Right forelimb (tissue), 1 donor: ENCODE data around the gene RGS5.
"Not testable (repeated sequence)": the region's sequence is repeated elsewhere in the genome, so short reads cannot be mapped to it uniquely, and the experiment has no call there.

Experiments used
- DNase-seq: peaks from one replicate; pipeline ENCODE4 v3.0.0-alpha.2; 2018

RGS5 gene, protein sequence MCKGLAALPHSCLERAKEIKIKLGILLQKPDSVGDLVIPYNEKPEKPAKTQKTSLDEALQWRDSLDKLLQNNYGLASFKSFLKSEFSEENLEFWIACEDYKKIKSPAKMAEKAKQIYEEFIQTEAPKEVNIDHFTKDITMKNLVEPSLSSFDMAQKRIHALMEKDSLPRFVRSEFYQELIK

DNA sequence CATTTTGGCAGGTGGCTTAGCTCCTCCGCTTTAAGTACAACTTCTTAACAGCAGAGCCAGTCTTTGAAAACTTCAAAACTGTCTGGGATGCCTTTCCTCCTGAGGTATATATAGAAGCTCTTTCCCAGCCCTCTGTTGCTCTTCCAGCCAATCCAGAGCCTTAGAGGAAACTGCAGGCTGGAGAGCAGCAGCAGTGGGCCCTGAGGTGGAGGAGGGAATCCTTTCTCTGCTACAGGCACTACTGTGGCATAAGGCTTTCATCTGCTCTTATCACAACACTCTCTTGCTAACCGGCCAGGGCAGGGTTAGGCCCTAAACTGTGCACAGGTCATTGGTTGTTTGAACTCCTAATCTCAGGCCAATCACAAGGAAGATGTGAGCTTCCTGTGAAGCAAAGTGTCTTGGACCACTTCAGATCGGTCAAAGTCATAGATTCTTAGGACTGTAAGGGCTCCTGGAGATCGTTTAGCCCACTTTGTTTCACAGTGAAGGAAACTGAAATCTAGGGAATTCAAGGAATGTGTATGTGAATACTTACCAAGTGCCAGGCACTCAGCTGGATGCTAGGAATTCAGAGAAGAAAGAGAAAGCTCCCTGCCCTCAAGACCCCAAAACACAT is at the start of gene RGS5:
Gene RGS5, minus strand, starts transcription at position 84 of the 619 bp plus-strand sequence. Its CDS starts 81 bp downstream, at position 3.
- no peak for DNase-seq

DNA sequence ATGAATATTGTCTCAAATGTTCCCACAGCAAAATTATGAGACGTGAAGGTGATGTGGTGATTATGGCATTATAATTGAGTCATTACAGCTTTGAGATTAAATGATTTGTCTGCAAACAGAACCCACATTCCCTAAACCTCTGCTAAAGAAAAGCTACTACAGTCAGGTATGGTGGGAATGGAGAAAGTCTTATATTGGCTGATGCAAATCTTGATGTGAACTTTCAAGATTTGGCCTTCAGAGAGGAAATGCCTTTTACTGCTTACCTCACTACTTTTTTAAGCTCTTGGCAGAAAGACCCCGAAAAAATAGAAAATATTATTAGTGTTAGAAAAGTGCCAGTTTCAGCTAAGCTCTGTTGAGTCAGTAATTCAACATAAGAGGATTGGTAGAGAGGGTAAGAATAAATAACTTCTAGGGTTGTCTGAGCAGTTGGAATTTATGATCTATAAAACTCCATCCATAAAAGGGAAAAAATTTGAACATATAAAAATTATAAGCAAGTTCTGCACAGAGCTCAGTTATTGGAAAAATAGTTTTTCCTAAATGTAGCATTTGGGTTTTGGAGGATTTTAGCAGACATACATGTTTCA is 47.8 kb upstream of the RGS5 start:
- DNase-seq, result no peak

DNA sequence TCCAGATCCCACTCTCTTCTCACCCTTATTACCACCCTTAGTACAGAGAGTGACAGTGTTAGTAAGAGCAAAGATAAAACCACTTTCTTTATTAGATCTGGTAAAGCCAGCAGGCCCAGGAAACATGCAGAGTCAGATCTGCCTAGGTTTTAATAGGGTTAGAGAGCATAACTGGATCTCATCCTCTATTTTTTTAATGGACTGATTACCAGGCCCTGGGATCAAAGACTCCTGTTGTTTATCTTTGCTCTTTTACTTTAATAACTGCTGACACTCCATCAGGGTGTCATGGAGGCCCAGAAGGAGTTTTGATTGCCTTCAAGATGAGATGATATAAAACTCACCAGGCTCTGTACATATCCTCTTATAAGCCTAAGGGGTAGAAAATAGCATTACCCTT is 45.3 kb upstream of the RGS5 start:
- no peak for DNase-seq

DNA sequence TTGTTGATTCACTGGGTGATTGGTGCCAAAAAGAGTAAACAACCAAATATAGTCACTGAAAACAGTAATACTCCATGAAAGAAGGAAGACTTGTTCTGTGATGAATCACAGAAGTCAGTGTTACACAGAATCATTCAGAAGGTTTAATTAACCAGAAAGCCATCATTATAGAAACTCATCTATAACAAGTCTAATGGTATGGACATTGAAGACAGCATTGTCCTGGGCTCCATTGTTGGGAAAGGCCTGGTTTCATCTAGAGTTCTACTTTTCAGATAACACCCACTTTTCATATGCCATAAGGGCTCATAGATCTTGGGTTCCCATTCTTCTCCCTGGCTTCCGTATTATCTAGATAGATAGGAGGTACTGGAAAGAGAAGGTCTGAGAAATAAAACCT is 41.9 kb upstream of the RGS5 start:
- DNase-seq, result not testable (repeated sequence)

DNA sequence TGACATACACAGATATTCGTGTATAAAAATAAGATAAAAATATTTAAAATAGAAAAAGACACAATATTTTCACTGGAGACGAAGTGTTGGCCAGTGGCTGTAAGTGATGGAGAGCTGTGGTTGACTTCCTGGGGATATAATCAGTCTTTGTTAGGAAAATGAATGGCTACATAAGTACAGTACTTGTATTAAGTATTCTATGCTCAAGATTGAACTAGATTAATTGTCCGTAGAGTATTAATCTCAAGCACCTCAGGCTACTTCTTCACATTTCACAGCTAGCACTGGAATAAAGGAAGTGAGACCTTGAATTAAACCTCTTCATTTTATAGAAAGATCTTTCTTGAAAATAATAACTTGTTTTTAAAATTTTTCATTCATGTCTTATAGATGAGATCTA is 39.0 kb upstream of the RGS5 start:
- no peak for DNase-seq

DNA sequence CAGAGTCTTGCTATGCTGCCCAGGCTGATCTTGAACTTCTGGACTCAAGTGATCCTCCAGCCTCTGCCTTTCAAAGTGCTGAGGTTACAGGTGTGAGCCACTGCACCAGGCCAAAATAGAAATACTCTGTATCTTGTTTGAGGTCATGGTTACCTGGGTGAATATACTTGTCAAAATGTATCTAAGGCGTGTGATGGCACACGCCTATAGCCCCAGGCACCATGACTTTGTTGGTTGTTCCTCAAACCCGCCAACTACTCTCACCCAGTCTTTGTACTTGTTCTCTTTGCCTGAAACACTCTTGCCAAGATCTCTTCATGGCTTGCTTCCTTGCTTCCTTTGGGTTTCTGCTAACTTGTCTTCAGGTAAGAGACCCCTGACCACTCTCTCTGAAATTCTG is 38.0 kb upstream of the RGS5 start:
- no peak for DNase-seq

DNA sequence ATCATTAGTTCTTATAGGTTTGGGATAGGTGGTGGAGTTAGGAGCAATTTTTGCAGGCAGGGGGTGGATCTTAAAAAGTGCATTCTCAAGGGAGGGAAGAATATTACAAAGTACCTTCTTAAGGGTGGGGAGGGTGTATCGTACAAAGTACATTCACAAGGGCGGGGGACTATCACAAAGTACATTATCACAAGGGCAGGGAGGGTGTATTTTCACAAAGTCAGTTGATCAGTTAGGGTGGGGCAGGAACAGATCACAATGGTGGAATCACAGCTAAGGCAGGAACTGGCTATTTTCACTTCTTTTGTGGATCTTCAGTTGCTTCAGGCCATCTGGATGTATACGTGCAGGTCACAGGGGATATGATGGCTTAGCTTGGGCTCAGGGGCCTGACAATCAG is 30.9 kb upstream of the RGS5 start:
- DNase-seq, result not testable (repeated sequence)

DNA sequence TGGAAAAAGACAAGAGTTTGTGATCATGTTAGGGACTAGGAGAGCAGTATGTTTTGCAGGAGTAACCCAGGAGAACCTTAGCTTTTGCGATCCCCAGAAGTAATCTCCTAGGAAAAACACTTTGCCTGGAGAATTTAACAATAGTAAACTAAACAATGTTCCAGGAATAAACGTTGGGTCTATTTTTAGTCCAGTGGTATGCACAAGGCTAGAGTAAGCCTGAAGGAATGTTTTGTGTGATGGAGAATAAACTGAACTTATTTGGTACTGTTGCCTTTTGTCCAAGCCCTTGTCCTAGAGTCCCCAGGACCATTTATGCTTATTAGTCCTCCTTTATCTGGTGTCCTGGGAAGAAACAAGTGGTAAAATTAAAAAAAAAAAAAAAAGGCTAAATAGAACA is 28.7 kb upstream of the RGS5 start:
- DNase-seq, result no peak

DNA sequence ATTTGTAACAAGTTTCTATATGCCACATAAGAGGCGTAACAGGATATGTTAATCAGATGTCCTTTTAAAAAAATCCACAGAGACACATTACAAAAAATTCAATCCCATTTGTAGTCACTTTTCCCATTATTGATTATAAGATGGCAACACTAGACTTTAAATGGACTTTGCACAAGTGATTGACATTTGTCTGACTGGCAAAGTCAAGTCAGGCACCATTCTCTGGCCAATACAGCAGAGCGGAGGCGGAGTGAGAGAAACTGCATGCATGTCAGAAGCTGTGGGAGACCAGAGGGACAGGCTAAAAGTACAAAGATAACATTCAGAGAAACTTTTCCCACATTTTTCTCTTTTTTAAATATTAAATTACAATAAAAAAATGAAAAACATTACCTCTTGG is 28.1 kb upstream of the RGS5 start:
- no peak for DNase-seq

DNA sequence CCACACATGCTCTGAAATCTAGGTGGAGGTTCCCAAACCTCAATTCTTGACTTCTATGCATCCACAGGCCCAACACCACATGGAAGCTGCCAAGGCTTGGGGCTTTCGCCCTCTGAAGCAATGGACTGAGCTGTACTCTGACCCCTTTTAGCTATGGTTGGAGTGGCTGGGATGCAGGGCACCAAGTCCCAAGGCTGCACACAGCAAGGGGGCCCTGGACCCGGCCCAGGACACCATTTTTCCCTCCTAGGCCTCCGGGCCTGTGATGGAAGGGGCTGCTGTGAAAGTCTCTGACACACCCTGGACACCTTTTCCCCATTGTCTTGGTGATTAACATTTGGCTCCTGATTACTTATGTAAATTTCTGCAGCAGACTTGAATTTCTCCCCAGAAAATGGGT is 25.6 kb upstream of the RGS5 start:
- not testable (repeated sequence) for DNase-seq

DNA sequence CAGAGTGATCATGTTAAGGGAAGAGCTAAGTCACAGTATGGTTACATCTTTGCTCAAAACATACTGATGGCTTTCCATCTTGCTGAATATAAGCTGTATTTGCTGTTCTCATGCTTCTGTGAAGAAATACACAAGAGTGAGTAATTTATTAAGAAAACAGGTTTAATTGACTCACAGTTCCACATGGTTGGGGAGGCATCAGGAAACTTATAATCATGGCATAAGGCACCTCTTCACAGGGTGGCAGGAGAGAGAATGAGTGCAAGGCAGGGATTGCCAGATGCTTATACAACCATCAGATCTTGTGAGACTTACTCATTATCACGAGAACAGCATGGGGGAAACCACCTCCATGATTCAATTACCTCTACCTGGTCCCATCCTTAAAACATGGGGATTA is 24.4 kb upstream of the RGS5 start:
- no peak for DNase-seq

DNA sequence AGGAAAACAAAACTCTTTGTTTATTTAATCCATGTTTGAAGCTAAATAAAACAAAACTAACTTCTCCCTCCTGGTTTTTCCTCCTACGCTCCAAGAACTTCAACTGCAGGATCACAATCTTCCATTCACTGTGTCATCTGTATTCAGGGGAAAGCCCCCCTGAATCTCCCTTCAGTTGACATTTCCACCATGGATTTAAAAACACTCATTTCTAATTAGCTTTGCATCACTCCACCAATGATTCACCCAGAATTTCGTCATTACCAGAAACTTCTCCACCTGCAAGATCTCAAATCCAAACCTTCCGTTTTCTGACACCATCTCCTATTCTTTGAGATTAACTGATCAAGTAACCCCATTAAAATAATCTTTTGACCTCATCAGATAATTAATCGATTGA is 10.9 kb upstream of the RGS5 start:
- DNase-seq, result no peak

DNA sequence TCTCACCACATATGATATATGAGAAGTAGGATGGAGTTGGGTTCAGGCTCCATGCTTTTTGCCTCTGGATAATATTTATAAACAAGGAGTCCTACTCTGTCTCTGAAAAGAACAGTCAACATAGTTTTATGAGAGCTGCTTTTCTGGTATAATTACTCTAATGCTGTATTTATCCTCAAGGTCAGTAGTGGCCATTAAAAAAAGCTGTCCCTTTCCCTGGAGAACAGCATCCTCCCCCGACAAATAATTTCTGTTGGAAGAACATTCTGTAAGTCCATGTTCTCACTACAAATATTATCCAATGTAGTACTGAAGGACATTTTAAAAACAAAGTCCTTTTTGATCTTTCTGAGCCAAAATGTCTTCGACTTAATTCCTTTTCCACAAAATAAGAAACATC is 9.0 kb upstream of the RGS5 start:
- DNase-seq, result no peak

DNA sequence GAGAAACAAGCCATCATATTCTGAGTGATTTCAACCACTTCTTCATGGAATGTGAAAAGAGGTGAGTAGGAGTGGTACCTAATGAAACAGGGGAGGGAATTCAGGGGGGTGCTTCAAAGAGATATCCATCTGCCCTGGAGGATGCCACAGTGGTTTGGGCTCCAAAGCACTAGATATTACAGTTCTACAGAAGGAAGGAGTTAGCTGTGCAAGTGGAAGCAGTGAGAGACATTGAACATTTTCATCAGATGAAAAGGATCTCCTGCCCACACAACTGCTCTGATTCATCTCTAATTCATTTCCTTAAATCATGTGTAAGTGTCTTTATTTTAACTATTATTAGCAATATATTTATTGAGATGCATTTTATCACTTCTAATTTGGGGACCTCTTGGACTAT is 2.8 kb upstream of the RGS5 start:
- DNase-seq, result no peak

DNA sequence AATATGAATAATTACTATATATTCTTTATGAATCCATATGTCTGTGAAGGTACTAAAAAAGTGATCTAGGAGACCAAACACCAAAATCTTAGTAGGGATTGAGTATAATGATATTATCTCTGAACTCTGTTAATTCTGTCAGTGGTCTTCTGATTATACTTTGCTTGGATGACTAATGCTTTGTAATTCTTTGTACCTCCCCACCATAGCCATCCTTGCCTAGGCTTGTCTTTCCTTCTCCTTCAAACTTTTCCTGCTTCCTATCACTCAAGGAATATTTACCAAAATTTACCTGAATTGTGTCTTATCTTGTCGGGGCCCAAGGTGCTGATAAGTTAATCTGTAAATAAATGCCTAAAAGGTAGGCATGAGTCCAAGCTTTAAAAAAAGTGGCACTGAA is 845 bp upstream of the RGS5 start:
- DNase-seq, result no peak

DNA sequence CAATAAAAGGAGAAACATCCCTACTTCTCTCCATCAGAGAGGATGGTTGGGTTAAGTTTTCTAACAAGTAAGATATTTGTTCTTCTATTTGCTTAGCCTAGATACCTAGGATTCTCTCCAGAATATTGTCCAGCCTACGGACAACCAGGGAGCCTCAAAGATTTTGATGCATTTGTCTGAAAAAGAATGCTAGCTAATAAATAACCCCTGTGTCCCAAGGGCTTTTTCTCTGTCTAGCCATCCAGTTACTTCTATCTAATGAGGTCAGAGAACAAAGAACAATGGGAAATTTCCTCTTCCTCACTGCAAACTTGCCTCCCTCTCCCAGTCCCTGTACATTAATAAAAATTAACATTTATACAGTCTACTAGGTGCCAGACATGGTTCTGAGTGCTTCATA is 810 bp downstream of the RGS5 start:
- DNase-seq, result no peak

DNA sequence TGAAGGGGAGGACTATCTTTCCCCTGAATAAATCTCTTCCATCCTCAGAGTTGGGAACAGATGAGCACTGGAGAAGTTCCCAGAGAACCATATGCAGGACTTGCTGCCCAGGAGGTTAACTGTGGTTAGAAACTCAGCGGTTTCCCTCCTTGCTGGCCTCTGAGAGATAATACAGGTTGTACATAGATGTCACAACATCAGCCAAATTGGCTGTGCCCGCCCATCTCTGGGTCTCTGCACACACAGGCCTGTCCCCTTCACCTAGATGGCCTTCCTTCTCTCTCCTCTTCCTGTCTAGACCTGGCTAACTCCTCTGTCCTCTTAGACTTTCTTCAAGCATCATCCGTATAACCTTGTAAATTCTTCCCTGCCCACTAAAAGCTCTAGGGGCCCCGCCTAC is 5.7 kb downstream of the RGS5 start:
- DNase-seq, result no peak

DNA sequence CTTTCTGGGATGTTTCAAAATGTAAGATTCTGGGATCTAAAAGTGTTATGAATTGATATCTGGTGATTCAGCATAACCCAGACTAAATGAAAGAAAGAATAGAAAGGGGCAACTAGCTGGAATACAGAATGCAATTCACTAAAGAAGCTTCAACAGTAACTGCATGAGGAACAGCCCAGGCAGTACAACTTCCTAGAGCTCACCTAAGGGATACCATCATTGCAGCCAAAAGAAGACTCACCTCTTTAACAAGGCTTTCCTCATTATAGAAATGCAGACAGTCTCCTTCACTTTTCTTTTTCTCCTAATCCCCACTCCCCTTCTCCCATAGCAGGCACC is 6.3 kb downstream of the RGS5 start:
- no peak for DNase-seq

DNA sequence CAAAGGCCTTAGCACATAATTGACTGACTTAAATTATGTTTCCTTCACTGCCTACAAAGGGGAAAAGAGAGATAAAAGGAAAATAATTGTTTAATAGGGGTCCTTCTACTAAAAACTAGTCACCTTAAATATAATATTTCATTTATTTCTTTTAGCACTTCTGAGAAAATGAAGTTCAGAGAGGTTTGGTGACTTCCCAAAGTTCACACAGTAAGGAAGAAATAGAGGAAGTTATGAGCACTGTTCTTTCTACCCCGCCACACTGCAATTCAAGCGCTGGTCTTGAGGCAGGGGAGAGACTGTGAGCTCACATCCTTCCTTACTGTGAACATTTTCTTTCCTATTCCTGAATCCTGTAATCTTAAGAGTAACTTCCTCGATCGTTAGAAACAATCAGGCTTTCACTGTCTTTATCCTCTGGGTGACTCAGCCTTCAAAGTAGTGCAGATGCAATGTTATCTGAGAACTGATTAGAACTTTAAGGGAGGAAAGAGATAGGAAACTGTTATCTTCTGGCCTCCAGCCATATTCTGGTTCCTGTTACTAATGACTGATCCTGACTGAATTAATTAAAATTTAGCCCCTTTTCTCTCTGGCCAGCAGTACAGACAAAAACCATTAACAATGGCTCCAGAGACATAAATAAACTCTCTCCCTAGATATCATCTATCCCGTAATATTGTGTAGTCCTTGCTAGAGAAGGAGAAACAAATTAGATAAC is 6.8 kb downstream of the RGS5 start:
- no peak for DNase-seq

DNA sequence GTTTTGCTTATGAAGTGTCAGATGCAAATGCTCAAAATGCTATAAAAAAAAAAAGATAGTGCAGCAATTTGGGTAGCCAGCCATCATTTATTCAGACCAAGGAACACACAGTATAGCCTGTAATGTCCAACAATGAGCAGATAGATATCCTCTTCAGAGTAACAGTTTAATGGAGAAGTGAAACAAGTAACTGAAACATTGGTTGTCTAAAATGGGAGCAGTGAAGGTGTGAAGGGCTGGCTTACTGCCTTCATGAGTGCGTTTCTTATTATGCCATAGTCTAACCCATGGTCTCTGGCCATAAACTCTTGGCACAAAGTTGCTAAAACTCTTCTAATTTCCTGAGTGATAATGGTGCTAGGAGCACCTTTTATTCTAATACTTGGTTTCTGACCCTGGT is 11.4 kb downstream of the RGS5 start:
- DNase-seq, result no peak

DNA sequence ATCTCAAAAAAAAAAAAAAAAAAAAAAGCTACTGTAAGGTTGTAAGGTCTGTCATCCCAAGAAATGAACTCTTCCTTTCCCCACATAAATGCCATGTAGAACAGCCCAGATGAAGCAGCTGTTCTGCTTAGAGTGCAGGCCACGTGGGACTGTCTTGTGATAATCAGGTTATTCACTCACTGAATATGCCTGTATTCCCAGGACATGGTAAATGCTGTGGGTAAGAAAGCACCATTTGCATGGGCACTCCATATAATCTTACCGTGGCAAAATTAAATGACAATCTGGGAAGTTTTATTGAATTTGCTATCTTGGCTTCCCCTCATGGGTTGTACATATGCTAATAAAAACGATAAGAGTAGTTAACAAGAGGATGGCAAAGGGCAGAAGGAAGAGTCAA is 13.8 kb downstream of the RGS5 start:
- no peak for DNase-seq

DNA sequence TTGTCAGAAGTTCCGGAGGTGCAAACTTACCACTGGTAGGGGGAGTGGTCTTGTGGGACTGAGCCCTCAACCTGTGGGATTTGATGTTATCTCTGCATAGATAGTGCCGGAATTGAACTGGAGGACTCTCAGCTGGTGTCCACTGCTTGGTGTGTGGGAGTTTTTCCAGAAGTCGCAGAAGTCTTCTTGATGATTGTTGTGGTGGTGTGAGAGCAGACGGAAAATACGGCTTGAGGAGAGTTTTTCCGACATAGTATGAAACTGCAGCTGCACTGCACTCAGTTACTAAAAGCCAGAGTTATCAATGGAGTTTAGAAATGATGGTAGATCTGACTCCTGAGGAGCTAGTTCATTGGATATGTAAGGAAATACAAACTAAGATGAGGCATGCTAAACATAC is 14.9 kb downstream of the RGS5 start:
- no peak for DNase-seq

DNA sequence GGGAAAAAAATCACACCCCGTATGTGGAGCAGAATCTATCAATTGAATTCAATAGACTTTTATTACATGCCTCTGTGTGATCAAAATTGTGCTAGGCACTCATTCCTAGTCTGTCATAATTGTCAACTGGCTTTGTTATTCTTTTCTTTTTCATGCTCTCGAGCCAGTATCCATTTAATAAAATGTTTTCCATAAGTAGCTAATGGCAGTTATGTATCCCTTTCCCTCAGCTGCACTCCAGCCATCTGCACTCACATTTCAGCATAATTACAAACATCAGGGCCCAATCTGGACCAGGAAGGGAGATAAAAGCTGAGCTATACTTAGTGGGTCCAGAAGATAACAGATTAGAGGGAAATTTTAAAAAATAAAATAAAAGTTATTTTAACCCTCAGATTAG is 15.9 kb downstream of the RGS5 start:
- DNase-seq, result no peak

DNA sequence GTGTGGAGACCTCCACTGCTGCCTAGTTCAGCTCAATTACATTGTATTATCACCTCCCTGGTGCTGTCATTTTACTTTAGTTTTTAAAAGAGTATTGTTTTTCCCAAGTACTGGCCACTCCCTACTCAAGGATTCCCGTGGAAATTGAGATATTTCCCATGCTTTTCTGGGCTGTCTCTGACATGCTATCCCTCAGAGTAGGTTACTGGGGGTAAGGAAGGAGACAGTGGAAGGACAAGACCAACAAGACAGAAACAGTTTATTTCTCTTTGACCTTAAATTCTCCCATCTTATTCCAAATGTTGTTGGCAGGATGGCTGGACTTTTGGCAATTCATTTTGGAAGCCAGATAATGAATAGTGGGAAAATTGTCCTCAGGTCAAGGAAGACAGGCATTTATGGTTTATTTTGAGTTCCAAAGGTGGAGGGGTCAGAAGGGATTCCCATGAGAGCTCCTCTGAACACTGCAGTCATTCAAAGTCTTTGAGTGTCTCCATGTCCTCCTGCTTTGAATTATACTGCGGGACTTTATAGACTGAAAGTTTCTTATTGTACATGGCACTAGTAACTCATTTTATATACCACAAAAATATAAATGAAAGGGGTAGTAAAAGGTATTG is 20.3 kb downstream of the RGS5 start:
- DNase-seq, result no peak
